ENCODE results near the gene SNTG2.
"Not testable (repeated sequence)": the region's sequence is repeated elsewhere in the genome, so short reads cannot be mapped to it uniquely, and the experiment has no call there.

SNTG2 gene

DNA sequence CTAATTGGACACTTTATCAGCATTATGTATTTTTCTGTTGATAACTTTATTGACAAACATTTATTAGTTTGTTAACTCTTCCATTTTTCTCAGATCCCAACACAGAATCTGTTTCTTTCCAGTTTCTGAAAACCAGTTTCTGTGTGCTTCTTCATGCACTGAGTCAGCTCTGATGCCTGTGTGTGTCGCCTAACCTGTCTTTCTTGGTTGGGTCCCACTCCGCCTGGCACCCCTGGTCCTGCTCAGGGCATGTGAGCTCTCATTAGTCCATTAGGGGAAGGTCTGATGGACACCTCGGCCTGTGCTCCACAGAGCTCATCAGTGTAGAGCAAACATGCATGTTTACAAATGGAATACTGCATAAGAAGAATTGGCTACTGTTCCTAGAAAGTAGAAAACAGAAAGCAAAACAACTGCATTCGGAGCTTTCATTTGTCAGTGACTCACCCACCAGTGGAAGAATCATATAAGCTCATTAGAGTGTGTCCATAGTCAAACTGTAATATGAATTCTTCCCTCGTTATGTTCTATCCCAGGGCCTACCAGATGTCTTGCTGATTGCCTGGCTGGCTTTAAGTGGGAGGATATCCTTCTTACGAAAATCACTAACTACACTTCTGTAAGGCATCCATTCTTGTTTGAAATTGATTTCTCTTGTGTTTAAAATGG lies 137.7 kb downstream of the SNTG2 start:
- no peak overlapping the region for H3K4me3 ChIP-seq (ENCODE audit: low read depth, low read length)

DNA sequence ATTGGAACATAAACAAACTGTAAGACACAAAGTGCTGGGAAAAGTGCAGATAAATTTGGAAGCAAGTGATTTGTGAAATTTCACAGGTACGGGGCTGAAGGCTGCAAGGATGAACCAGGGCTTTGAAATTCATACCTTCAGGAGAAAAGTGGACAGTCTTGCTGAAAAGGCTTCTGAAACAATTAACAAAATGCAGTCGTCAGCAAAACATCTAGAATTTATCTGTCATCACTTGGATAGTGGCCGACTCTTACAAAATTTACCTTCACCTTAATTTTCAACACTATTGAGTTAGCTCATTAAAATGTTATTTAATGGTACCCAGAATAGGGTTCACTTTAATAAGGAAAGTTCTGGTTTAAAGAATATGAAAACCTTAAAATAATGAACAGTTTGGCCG lies 138.3 kb downstream of the SNTG2 start:
- no peak overlapping the region for H3K4me3 ChIP-seq (ENCODE audit: low read depth, low read length)

DNA sequence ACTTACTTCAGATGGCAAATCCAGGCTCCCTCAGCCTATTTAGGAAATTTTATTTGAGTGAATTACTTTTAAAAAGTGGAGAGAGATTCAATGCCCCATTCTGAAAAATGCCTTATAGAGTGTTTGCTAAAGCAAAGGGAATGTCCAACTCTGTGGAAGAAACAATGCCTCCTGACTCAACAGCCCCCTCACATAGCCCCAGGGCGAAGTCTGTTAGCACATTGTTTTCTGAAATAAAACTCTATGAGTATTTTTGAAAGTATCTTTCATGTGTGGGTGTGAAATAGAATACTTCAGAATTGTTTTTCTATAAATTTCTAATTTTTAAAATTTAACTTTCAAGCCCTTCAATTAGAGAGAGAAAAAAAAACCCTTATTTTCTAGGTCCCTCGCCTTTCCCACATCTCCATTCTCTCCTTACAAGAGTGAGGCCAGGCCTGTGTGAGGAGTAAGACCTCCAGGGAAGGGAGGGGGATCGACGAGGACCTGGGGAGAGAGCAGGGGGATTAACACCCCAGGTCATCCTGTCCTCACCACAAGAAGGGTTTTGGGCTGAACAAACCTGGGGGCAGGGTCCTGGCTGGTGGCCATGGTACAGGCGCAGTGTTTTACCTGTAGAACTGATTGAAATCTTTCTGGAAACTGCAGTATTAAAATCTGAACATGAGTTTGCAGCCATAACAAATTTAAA lies 141.4 kb downstream of the SNTG2 start:
- no peak overlapping the region for H3K4me3 ChIP-seq (ENCODE audit: low read depth, low read length)

DNA sequence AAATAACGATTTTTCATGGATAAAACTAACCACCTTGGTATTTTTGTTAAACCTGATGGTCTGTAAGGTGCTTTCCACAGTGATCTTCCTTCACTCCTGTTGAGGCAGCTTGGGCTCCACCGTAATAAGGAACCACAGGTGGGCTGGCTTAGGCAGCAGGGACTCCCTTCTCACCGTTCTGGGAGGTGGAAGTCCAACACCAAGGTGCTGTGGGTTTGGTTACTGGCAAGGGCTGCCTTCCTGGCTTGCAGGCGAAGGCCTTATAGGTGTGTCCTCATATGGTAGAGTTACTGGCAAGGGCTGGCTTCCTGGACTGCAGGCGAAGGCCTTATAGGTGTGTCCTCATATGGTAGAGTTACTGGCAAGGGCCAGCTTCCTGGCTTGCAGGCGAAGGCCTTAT lies 143.0 kb downstream of the SNTG2 start:
- H3K4me3 ChIP-seq (ENCODE audit: low read depth, low read length), result not testable (repeated sequence)

DNA sequence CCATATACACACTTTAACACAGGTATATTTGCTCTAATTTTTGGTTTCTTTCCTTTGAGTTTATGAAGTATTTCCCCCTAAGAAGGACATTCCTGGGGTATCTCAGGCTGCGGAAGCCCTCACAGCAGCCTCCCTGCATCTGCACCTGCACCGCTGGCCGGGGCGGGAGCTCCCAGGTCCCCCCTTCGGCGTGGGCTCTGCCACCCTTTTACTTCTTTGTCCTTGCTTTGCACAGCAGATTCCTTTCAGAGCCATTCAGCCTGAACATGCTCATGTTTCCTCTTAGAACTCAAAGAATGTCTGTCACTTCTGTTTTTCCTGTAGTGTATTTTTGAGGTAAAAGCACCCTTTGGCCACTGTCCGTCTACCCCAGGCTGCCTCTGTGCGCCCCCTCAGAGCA lies 146.5 kb downstream of the SNTG2 start:
- H3K4me3 ChIP-seq (ENCODE audit: low read depth, low read length), result no peak overlapping the region

DNA sequence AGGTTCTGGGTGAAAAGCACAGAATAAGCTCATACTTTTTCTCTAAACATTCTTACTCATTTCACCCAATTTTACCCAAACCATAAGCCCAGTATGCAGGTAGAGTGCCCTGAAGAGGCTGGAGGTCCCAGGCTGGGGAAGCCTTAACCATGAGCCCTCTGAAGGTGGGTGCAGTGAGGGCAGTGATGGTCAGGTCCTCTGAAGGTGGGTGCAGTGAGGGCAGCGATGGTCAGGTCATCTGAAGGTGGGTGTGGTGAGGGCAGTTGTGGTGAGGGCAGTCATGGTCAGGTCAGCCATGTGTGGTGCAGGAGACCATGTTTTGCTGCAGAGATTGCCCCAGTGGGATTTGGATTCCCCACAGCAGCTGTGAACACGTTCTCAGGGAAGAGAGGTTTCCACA lies 148.8 kb downstream of the SNTG2 start:
- H3K4me3 ChIP-seq (ENCODE audit: low read depth, low read length), result no peak overlapping the region

DNA sequence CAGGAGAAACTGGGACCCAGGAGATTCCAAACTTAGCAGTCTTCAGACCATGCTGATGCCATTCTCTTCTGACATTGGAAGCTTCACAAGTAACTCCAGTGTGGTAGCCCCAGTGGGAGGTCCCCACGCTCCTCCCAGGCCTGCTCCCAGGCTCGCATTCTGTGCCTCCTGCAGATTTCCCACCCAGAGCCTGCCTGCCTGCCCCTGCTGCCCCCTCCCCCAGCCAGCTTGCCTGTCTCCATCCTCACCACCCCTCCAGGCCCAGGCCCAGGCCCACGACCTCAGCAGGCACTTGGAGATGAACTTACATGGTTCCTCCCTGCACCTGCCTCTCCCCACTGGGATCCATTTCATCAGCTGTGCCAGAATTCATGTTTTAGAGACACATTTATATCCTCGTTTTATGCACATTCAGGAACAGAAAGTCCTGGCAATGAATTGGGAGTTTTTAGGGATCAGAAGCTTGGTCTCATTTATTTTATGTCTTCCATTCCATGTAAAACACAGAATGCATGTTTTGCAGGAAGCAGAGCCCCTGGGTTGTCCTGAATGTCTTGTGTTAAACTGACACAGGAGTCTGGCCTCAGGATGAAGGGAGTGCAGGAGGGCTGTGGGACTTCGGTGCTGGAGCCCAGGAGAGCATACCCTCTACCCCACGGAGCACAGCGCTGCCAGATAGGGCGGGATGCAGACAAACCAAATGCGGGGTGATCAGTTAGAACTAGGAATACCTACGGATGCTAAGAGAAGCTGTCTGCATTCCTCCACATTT lies 150.5 kb downstream of the SNTG2 start:
- no peak overlapping the region for H3K4me3 ChIP-seq (ENCODE audit: low read depth, low read length)

DNA sequence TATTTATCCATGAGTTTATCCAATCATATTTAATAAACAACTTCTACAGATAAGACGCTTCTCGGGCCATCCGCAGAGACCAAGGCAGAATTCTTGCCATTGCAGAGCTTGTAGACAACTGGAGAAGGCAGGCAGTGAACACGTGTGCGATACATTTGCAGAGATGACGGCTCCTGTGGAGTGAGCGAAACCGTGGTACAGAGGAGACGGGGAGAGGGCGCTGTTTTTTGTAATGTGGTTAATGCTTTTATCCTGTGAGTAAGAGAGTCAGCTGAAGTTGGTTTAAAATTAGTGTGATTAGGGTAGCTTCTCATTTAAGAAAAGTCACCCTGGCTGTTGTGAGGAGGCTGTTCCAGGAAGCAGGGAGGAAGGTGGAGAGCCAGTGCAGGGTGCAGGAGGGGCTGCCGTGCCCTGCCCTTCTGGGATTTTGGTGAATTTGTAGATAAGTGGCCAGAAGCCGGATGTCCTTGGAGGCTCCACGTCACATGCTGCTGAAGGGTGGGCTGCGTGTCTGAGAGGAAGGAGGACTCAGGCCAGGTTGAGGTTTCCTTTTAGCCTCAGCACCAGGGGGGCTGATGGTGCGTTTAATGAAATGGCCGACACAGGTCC lies 151.4 kb downstream of the SNTG2 start:
- no peak overlapping the region for H3K4me3 ChIP-seq (ENCODE audit: low read depth, low read length)

DNA sequence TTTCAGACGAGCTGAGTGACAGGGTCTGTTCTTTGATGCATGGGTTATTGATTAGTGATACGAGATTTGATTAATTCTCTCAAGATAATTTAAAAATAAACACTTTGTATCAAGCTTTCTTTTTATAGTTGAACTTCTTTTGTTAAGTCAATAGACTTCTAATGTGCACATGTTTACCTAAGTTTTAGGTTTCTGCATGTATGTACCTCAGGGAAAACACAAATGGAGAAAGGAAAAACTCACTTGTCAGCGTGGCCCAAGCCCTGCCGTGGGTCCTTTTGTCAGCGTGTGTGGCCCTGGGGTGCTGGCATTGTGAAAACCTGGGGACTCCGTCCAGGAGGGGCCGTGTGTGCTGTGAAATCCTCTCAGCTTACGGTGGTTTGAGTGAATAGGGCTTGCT lies 153.7 kb downstream of the SNTG2 start:
- no peak overlapping the region for H3K4me3 ChIP-seq (ENCODE audit: low read depth, low read length)

DNA sequence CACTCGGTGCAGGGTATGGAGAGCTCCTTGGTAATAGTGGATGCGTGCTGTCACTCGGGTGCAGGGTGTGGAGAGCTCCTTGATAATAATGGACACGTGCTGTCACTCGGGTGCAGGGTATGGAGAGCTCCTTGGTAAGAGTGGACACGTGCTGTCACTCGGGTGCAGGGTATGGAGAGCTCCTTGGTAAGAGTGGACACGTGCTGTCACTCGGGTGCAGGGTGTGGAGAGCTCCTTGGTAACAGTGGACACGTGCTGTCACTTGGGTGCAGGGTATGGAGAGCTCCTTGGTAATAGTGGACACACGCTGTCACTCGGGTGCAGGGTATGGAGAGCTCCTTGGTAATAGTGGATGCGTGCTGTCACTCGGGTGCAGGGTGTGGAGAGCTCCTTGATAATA lies 155.7 kb downstream of the SNTG2 start:
- H3K4me3 ChIP-seq (ENCODE audit: low read depth, low read length), result not testable (repeated sequence)

DNA sequence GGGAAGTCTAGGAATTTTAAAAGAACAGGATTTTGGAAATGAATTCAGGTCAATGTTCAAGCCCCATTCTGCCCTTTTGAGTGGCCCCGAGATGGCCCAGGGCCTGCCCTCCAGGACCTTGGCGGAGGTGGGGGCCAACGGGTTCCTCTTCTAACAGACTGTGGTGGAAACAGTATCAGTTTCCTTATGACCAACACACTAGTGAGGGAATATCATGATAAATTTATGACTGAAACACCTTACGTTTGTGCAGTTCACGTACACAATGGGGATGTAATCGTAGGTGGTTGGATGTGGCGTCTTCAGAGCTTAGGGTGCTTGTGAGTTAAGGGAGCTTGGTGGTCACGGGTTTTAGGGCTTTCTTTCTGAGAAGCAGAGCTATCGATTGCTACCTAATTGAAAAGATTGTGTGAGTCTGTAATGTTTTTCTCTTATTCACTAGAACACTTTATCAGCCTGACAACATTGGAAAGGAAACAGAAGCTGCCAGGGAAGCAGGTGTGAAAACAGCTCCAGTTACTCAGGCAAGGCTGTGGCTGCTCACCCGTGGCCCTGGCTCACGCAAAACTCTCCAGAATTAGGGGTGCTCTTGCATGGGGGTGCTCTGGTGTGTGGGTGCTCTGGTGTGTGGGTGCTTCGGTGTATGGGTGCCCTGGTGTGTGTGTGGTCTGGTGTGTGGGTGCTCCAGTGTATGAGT lies 165.3 kb downstream of the SNTG2 start:
- no peak overlapping the region for H3K4me3 ChIP-seq (ENCODE audit: low read depth, low read length)

DNA sequence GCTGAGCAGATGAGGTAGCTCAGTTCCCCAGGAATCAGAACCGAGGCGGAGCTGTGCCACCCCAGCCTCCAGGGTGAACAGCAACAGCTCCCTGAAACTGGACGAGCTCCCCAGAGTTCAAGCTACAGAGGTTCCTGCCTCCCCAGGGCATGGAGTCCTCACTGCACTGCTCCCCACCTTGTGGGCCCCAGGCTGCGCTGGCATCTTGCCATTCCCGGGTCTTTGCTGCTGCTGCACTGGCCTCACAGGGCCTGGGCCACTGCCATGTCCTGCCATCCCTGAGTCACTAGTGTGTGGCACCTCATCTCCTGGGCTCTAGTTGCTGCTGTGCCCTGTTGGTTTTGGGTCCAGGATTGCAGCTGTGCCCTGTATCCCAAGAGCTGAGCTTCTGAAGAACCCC lies 166.9 kb downstream of the SNTG2 start:
- no peak overlapping the region for H3K4me3 ChIP-seq (ENCODE audit: low read depth, low read length)

DNA sequence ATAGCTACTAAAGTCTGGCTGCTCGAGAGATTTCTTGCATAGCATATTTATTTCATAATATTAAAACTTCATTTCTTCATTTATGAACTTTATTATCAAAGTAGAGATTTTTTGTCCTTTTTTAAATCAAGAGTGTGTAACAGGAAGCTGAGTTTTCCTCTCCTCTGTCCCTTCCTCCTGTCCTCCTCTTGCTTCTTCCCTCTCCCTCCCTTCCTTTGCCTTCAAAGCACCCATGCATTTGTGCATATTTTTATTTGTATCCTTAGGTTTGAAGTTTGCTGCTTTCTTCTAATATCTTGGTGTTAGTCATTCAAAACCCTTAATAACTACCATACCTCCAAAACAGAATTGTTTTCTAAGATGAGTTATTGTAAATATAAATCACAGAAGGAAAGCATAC lies 174.6 kb downstream of the SNTG2 start:
- no peak overlapping the region for H3K4me3 ChIP-seq (ENCODE audit: low read depth, low read length)

DNA sequence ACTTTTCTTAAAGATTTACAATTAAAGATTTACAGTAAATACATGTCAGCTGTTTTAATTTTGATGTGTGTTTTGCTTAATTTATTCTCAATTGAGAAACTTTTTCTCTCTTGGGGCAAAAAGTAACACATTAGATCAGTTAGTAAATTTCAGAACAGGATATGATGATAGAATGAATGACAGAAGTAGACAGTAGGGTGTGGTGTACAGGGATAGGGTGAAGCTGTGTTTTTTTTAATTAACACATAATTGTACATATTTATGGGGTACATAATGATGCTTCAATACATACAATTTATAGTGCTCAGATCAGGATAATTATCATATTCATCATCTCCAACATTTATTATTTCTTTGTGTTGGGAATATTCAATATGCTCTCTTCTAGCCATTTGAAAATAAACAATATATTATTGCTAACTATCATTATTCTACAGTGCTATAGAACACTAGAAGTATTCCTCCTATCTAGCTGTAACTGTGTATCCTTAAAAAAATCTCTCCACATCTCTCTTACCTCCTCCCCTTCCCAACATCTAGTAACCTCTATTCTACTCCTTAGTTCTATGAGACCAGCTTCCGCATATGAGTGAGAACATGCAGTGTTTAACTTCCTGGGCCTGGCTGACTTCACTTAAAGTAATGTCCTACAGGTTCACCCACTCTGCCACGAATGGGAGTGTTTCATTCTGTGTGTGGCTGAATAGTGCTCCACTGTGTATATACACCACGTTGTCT lies 175.2 kb downstream of the SNTG2 start:
- no peak overlapping the region for H3K4me3 ChIP-seq (ENCODE audit: low read depth, low read length)

DNA sequence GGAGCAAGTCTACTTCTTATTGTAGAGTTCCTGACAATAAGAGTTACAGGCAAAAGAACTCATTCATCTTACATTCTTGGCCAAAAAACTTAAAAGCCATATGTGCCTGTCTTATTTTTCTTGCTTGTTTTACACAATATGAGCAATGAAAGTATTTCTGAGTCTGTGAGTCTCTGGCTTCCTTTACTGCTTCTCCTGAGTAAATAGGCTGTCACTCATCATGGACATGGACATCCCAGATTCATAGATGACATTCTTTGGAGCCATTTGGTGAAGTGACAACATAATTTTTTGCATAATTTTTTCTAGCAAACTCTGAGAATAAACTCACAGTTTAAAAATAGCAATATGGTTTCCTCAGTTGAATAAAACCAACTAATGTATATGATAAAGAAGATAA lies 179.3 kb downstream of the SNTG2 start:
- H3K4me3 ChIP-seq (ENCODE audit: low read depth, low read length), result no peak overlapping the region

DNA sequence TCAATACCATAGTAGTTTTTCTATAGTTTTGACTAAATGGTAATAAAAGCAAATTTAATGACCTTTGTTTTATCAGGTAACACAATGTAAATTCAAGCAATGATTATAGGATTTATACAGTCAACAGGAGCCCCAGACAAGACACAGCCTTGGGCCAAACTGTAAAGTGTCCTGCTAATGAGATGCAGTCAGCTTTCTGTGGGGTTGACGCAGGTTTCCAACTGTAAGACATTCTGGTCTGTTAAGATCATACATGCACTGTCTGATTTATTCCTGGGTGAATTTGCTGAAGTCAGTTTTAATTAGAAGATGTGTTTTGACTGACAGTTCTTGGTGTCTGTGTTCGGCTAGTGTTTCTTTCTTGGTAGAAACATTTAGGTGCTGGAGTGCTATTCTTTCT lies 180.3 kb downstream of the SNTG2 start:
- no peak overlapping the region for H3K4me3 ChIP-seq (ENCODE audit: low read depth, low read length)

DNA sequence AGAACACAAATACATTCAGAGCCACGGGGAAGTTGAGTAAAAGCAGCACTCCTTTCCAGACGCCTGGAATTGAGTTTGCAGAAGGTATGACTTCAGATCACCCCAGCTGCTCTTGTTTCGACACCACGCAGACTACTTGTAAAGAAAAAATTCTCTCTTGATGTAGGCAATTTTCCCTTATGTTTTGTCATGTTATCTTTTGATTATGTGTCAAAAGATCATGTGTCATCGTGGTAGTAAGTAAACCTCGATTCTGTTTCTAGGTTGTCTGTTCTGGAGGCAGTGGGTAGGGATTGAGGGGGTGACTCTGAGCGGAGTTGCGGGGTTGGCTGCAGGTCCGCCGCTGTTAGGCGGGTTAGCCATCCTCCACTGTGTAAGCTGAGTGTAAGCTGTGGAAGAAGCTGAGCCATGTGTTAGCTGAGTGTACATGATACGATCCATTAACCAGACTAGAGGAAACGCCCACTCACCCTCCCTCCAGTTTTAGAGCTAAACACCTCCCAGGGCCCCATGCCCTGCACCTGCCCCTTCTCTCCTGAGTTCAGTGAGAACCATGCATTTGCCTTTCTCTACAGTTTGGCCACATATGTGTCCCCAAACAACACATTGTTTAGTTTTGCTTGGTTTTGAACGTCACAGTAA lies 181.8 kb downstream of the SNTG2 start:
- no peak overlapping the region for H3K4me3 ChIP-seq (ENCODE audit: low read depth, low read length)

DNA sequence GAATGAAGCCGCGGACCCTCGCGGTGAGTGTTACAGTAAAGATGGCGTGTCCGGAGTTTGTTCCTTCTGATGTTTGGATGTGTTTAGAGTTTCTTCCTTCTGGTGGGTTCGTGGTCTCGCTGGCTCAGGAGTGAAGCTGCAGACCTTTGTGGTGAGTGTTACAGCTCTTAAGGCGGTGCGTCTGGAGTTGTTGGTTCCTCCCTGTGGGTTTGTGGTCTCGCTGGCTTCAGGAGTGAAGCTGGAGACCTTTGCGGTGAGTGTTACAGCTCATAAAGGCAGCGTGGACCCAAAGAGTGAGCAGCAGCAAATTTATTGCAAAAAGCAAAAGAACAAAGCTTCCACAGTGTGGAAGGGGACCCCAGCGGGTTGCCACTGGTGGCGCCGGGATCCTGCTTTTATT lies 183.2 kb downstream of the SNTG2 start:
- not testable (repeated sequence) for H3K4me3 ChIP-seq (ENCODE audit: low read depth, low read length)

DNA sequence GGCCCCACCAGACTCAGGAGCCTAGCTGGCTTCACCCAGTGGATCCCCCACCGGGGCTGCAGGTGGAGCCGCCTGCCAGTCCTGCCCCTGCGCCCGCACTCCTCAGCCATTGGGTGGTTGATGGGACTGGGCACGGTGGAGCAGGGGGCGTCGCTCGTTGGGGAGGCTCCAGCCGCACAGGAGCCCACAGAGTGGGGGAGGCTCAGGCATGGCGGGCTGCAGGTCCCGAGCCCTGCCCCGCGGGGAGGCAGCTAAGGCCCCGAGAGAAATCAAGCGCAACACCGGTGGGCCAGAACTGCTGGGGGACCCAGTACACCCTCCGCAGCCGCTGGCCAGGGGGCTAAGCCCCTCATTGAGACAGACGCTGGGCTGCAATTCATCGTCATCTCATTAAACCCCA lies 184.0 kb downstream of the SNTG2 start:
- H3K4me3 ChIP-seq (ENCODE audit: low read depth, low read length), result no peak overlapping the region

DNA sequence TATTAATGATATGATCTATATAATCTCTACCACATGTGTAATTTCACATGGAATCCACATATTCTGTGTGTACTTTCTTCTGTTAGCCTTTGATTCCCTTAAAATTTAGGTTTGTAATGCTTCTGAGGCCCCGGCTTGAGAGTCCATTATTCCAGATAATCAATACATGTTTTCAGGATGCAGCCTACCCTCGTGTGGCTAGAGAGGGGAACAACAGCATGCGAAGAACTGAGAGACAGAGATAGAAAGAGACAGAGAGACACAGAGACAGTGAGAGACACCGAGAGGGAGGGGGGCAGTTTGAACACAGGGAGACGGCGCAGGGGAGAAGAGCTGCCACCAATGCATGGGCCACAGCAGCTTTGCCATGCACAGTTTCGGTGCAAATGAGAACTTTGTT lies 185.4 kb downstream of the SNTG2 start:
- H3K4me3 ChIP-seq (ENCODE audit: low read depth, low read length), result no peak overlapping the region
